Measurements from ENCODE around the gene ANKRD29. TPM values are rescaled to one million over a fixed set of nuclear protein-coding genes. Genes with fewer than 3 reads are reported as not detected.

Gene ANKRD29
- total RNA-seq, 4 donors from 2014 or later: 0.75 to 2.2 (median 1.5) TPM

DNA sequence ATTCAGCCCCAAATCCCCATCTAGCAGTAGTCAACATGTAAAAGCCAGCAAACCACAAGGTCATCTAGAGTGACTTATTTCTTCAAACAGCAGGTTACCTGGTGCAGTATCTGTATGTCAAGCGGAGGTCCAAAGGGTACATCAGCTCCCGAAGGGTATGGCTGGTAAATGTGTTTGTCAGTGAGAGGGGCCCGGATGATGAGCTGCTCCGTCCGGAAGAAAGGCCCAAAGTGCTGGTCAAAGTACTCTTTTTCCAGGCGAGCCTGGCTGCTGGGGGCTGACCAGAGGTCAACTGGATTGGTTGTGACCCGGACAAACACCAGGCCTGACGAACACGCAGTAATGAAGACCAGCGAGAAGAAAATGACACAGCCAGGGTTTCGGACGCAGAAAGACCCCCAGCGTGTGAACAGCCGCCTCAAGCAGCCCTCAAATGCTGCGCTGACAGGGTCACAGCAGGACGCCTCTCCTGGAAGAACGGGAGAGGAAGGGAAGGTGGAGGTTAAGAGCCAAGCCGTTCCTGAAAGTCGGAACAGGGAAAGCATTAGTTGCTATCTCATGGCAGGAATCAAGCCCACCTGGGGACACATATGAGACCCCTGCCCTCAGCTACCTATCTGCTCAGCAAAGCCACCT lies 106.4 kb downstream of the ANKRD29 start:
- Histone ChIP-seq H3K9me3 (no peaks in the 10 kb centered on the region), H3K4me1 (no peaks in the 10 kb centered on the region), H3K27me3 (no peaks in the 10 kb centered on the region), H3K27ac (no peak overlapping the region), H3K36me3 (peaks cover 0 to 67% (median 26%) of the 10 kb centered on the region in 4 donors), H3K4me3 (no peak overlapping the region)
- in situ Hi-C loops (cut with MboI; ENCODE audit: low pct_ligation_motif_present in 1 of 4, low pct_unique_long_range_greater_than_20kb in 1 of 4, low sequenced_read_pairs in 3 of 4) (no loop called here), intact Hi-C loops (cut with DNase I; ENCODE audit: low total_unique reads) (no loop called here)
- TF ChIP-seq CTCF (IDR thresholded peaks at IDR 0.05) (no peak), POLR2A (IDR thresholded peaks at IDR 0.05) (no peak), EP300 (IDR thresholded peaks at IDR 0.05; ENCODE audit: low read depth) (no peak), POLR2AphosphoS5 (IDR thresholded peaks at IDR 0.05) (no peak)
- 95 to 98% methylated on average over 8 to 19 of the region's 19 CpGs for WGBS, 2 donors (ENCODE audit: low coverage in 1 of 2)
- no peak for DNase-seq

DNA sequence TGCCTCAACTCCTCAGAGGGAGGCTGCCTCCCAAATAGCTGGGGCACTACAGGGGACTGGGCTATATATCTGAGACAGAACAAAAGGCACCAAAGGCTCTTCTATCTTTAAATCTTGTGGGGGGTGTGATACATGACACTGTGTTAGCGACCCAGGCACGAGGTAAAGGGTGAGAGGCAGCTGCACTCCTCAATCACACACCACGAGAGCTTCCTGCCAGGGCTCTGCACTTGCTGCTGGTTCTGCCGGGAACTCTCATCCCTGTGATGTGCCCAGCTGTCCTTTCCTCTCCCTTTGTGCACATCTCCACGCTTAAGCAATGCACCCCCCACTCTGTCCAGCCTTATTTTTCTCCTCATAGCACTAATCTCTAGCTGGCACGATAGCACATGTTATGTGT lies 108.8 kb downstream of the ANKRD29 start:
- WGBS, 2 donors (ENCODE audit: low coverage in 1 of 2): 88 to 100% methylated on average over 1 to 6 of the region's 6 CpGs
- H3K4me3 ChIP-seq: no peak overlapping the region
- H3K36me3 ChIP-seq: peaks cover 0 to 72% (median 25%) of the 10 kb centered on the region in 4 donors
- no peaks in the 10 kb centered on the region for H3K4me1 ChIP-seq
- H3K9me3 ChIP-seq: no peaks in the 10 kb centered on the region
- intact Hi-C loops (cut with DNase I; ENCODE audit: low total_unique reads) (no loop called here), in situ Hi-C loops (cut with MboI; ENCODE audit: low pct_ligation_motif_present in 1 of 4, low pct_unique_long_range_greater_than_20kb in 1 of 4, low sequenced_read_pairs in 3 of 4) (no loop called here)
- no peak overlapping the region for H3K27ac ChIP-seq
- TF ChIP-seq EP300 (IDR thresholded peaks at IDR 0.05; ENCODE audit: low read depth): no peak
- no peak for TF ChIP-seq CTCF (IDR thresholded peaks at IDR 0.05)
- no peak for TF ChIP-seq POLR2AphosphoS5 (IDR thresholded peaks at IDR 0.05)
- TF ChIP-seq POLR2A (IDR thresholded peaks at IDR 0.05): no peak
- DNase-seq: no peak
- no peaks in the 10 kb centered on the region for H3K27me3 ChIP-seq

- Histone ChIP-seq H3K4me3 (no peak overlapping the region), H3K9me3 (no peaks in the 10 kb centered on the region), H3K27me3 (no peaks in the 10 kb centered on the region), H3K4me1 (peaks cover 0 to 6% (median 0%) of the 10 kb centered on the region in 4 donors), H3K36me3 (peaks cover 0 to 64% (median 25%) of the 10 kb centered on the region in 4 donors), H3K27ac (no peak overlapping the region)
- WGBS, 2 donors (ENCODE audit: low coverage in 1 of 2): 87 to 92% methylated on average over 3 to 11 of the region's 11 CpGs
- intact Hi-C loops (cut with DNase I; ENCODE audit: low total_unique reads) (no loop called here), in situ Hi-C loops (cut with MboI; ENCODE audit: low pct_ligation_motif_present in 1 of 4, low pct_unique_long_range_greater_than_20kb in 1 of 4, low sequenced_read_pairs in 3 of 4) (no loop called here)
- TF ChIP-seq POLR2A (IDR thresholded peaks at IDR 0.05) (no peak), EP300 (IDR thresholded peaks at IDR 0.05; ENCODE audit: low read depth) (no peak), POLR2AphosphoS5 (IDR thresholded peaks at IDR 0.05) (no peak), CTCF (IDR thresholded peaks at IDR 0.05) (no peak)
- no peak for DNase-seq
Measured at GRCh38 chr18:23552505-23552904, 110.2 kb downstream of the ANKRD29 start.

DNA sequence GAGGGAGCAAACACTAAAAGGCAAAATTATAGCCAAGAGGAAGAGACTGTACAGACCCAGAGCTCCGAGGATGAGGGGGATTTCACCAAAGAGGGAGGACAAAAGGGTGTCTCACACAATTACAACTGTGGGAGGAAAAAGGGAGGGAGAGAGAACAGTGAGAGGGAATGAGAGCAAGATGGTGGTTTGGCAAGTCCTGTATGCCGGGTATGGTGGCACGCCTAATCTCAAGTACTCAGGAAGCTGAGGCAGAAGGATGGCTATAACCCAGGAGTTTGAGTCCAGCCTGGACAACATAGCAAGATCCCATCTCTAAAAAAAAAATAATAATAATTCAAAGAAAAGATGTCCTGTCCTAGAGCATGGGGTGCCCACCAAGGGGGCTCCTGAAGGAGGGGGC lies 110.7 kb downstream of the ANKRD29 start:
- DNase-seq: no peak
- intact Hi-C loops (cut with DNase I; ENCODE audit: low total_unique reads) (no loop called here), in situ Hi-C loops (cut with MboI; ENCODE audit: low pct_ligation_motif_present in 1 of 4, low pct_unique_long_range_greater_than_20kb in 1 of 4, low sequenced_read_pairs in 3 of 4) (no loop called here)
- TF ChIP-seq EP300 (IDR thresholded peaks at IDR 0.05; ENCODE audit: low read depth) (no peak), POLR2A (IDR thresholded peaks at IDR 0.05) (no peak), CTCF (IDR thresholded peaks at IDR 0.05) (no peak), POLR2AphosphoS5 (IDR thresholded peaks at IDR 0.05) (no peak)
- no peak overlapping the region for H3K4me3 ChIP-seq
- H3K27me3 ChIP-seq: no peaks in the 10 kb centered on the region
- peaks cover 0 to 6% (median 0%) of the 10 kb centered on the region in 4 donors for H3K4me1 ChIP-seq
- no peaks in the 10 kb centered on the region for H3K9me3 ChIP-seq
- WGBS, 2 donors (ENCODE audit: low coverage in 1 of 2): 69 to 89% methylated on average over 3 of the region's 3 CpGs
- H3K36me3 ChIP-seq: peaks cover 0 to 64% (median 25%) of the 10 kb centered on the region in 4 donors
- H3K27ac ChIP-seq: no peak overlapping the region
